ENCODE results near the gene EFCAB5. TPM values are rescaled to one million over a fixed set of nuclear protein-coding genes. Genes with fewer than 3 reads are reported as not detected.
A peak's percentile ranks its signal among the peaks of the same experiment; 100 is the strongest.

Gene EFCAB5
- total and polyA plus RNA-seq, 10 of the 15 experiments (the other 5 are each of a cell fraction or from before 2014, with no cell fraction given), result 0.39 to 2.6 (median 1.0) TPM

- no peak for TF ChIP-seq ZNF622 (IDR thresholded peaks at IDR 0.05)
- TF ChIP-seq, protein P1, sequence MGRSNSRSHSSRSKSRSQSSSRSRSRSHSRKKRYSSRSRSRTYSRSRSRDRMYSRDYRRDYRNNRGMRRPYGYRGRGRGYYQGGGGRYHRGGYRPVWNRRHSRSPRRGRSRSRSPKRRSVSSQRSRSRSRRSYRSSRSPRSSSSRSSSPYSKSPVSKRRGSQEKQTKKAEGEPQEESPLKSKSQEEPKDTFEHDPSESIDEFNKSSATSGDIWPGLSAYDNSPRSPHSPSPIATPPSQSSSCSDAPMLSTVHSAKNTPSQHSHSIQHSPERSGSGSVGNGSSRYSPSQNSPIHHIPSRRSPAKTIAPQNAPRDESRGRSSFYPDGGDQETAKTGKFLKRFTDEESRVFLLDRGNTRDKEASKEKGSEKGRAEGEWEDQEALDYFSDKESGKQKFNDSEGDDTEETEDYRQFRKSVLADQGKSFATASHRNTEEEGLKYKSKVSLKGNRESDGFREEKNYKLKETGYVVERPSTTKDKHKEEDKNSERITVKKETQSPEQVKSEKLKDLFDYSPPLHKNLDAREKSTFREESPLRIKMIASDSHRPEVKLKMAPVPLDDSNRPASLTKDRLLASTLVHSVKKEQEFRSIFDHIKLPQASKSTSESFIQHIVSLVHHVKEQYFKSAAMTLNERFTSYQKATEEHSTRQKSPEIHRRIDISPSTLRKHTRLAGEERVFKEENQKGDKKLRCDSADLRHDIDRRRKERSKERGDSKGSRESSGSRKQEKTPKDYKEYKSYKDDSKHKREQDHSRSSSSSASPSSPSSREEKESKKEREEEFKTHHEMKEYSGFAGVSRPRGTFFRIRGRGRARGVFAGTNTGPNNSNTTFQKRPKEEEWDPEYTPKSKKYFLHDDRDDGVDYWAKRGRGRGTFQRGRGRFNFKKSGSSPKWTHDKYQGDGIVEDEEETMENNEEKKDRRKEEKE (IDR thresholded peaks at IDR 0.05), result no peak
These were observed 163.3 kb downstream of the EFCAB5 start (continued) for GRCh38 chr17:30104575-30105339.

DNA sequence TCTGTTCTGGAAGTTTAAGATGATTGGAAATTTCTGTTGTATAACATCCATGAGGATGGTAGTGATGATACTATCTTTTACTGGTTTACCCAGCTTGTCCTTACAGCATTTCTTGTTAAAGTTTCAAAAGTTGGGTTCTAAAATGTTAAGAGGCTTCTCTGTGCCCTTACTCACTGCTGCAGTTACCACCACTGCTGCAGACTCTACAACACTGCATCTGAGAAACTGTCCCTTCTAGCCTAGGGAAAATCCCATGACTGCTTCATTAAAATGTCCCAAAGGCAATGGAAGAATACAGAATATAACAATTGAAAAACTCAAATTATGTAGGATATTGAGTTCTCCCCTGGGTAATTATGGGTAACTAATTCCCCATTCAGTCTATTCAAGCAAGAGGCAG lies 171.4 kb downstream of the EFCAB5 start:
- Histone ChIP-seq H3K27ac (ENCODE audit: control insufficient read depth, insufficient read depth) (peak overlapping the region; percentile 20; the same call in 1 of the 2 replicates), H3K9me3 (replicated peaks; ENCODE audit: control insufficient read depth, insufficient read depth, low read length) (no peaks in the 10 kb centered on the region), H3K9ac (ENCODE audit: control insufficient read depth, insufficient read depth, low read length) (no peak overlapping the region), H4K20me1 (ENCODE audit: control insufficient read depth, insufficient read depth) (no peaks in the 10 kb centered on the region), H3K79me2 (ENCODE audit: control insufficient read depth, insufficient read depth, low read length) (peaks cover 16% of the 10 kb centered on the region), H3K27me3 (replicated peaks in 1 of 2; ENCODE audit: control insufficient read depth in 2 of 2, insufficient read depth in 2 of 2, low read length in 1 of 2) (no peaks in the 10 kb centered on the region), H3K36me3 (ENCODE audit: control insufficient read depth in 2 of 2, insufficient read depth in 2 of 2, low read length in 1 of 2) (no peaks in the 10 kb centered on the region), H3K4me3 (no peak overlapping the region), H2AFZ (ENCODE audit: control insufficient read depth, low read depth, low read length) (no peak overlapping the region; the same call in 1 of the 2 replicates), H3K4me1 (ENCODE audit: control insufficient read depth, insufficient read depth, low read length) (peaks cover 7% of the 10 kb centered on the region), H3K4me2 (ENCODE audit: control insufficient read depth, insufficient read depth) (peak overlapping the region; percentile 4; the same call in 1 of the 2 replicates)
- CTCF ChIA-PET, result interaction anchor here (0.9 to 3.9 kb wide), 10 partner anchors 8 to 521 kb away, joined by 3 to 65 read pairs (median 13); partner anchors contain the start of genes SLC6A4 and TMIGD1
- BruUV-seq (replicated peaks), result no TSS peak
- ATAC-seq (peak; percentile 24; the same call in 2 of the 3 replicates), FAIRE-seq (no peak), DNase-seq (ENCODE audit: low read depth, low spot score) (no peak)
- RAD21 ChIA-PET (ENCODE audit: unreplicated experiment), result interaction anchor here (0.7 to 4.4 kb wide), 13 partner anchors 8 to 228 kb away, joined by 3 to 23 read pairs (median 4); partner anchors contain the start of gene SSH2
- intact Hi-C loops (cut with micrococcal nuclease; ENCODE audit: unreplicated experiment), result no loop called here
- in situ Hi-C loops (cut with MboI), result no loop called here
- TF ChIP-seq NFXL1 (IDR thresholded peaks at IDR 0.05; ENCODE audit: borderline replicate concordance) (no peak), IKZF2 (IDR thresholded peaks at IDR 0.05) (0 out of 4 replicates have a peak, but pooled peaks of 1 of the 2 experiments have one; percentile 7), IKZF1 (conservative IDR thresholded peaks at IDR 0.05) (0 out of 2 replicates have a peak, but pooled peaks have one; percentile 28)
- TF ChIP-seq, protein P2, sequence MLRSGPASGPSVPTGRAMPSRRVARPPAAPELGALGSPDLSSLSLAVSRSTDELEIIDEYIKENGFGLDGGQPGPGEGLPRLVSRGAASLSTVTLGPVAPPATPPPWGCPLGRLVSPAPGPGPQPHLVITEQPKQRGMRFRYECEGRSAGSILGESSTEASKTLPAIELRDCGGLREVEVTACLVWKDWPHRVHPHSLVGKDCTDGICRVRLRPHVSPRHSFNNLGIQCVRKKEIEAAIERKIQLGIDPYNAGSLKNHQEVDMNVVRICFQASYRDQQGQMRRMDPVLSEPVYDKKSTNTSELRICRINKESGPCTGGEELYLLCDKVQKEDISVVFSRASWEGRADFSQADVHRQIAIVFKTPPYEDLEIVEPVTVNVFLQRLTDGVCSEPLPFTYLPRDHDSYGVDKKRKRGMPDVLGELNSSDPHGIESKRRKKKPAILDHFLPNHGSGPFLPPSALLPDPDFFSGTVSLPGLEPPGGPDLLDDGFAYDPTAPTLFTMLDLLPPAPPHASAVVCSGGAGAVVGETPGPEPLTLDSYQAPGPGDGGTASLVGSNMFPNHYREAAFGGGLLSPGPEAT (IDR thresholded peaks at IDR 0.05; ENCODE audit: low read depth), result 0 out of 2 replicates have a peak, but pooled peaks have one; percentile 49
- SMC1A ChIA-PET (ENCODE audit: uncharacterized antibody, unreplicated experiment), result interaction anchor here (0.5 to 3.9 kb wide), 18 partner anchors 8 to 577 kb away, joined by 3 to 43 read pairs (median 3); partner anchors contain the start of gene TMIGD1
- POLR2A ChIA-PET, result interaction anchor here (0.6 to 1.3 kb wide), 4 partner anchors 8 to 224 kb away, joined by 3 to 5 read pairs (median 4); no protein-coding TSS in a partner anchor

Data from GM12878 (cell line).